K562 (cell line): ENCODE data around the gene LAMB3. TPM values are rescaled to one million over a fixed set of nuclear protein-coding genes. Genes with fewer than 3 reads are reported as not detected.

Experiments
- ARID2 ChIP-seq: fragments of 450-650 bp; IDR thresholded peaks from 2 replicates; pipeline ENCODE4 v1.6.1; 2017; ENCODE audit warnings: antibody characterized with exemption, mild to moderate bottlenecking
- ATF7 ChIP-seq: fragments of 450-650 bp; IDR thresholded peaks from 2 replicates; pipeline ENCODE4 v1.7.1; 2014; ENCODE audit warnings: mild to moderate bottlenecking, moderate library complexity
- CHCHD3 ChIP-seq: fragments of 250-450 bp; sonication (Bioruptor Pico); IDR thresholded peaks from 2 replicates; pipeline ENCODE4 v2.1.2; 2022; ENCODE audit warnings: mild to moderate bottlenecking
- CREM ChIP-seq: IDR thresholded peaks from 2 replicates; pipeline ENCODE4 v1.6.1; 2014; ENCODE audit warnings: antibody characterized with exemption, low read depth
- CTBP1 ChIP-seq: fragments of 450-650 bp; IDR thresholded peaks from 2 replicates; pipeline ENCODE4 v1.6.1; 2016; ENCODE audit warnings: borderline replicate concordance
- ELF4 ChIP-seq: fragments of 450-650 bp; formaldehyde crosslinking; IDR thresholded peaks from 2 replicates; pipeline ENCODE4 v1.4.0; 2022; ENCODE audit warnings: missing genetic modification characterization
- FOXK2 ChIP-seq, 2 experiments: fragments of 450-650 bp; IDR thresholded peaks in 1 of 2; conservative IDR thresholded peaks in 1 of 2; 2 replicates each; pipeline ENCODE4 v1.6.1; 2016; ENCODE audit warnings: low read depth in 2 of 2, mild to moderate bottlenecking in 1 of 2
- GATA2 ChIP-seq: sonication (generic); formaldehyde crosslinking; IDR thresholded peaks from 2 replicates; pipeline ENCODE4 v1.4.0; 2020; ENCODE audit warnings: mild to moderate bottlenecking, missing genetic modification reagents
- LEF1 ChIP-seq: fragments of 450-650 bp; IDR thresholded peaks from 2 replicates; pipeline ENCODE4 v1.6.1; 2016; ENCODE audit warnings: mild to moderate bottlenecking
- NELFE ChIP-seq: IDR thresholded peaks from 2 replicates; pipeline ENCODE4 v1.6.1; 2011; ENCODE audit warnings: mild to moderate bottlenecking; ENCODE audit not compliant: insufficient read depth, insufficient read length
- SMAD2 ChIP-seq: fragments of 150-350 bp; IDR thresholded peaks from 2 replicates; pipeline ENCODE4 v1.6.1; 2014; ENCODE audit warnings: low read depth, mild to moderate bottlenecking, low read length
- ZBTB49 ChIP-seq: sonication (generic); formaldehyde crosslinking; IDR thresholded peaks from 2 replicates; pipeline ENCODE4 v1.8.0; 2022; ENCODE audit warnings: missing genetic modification reagents, mild to moderate bottlenecking, borderline replicate concordance
- ZNF224 ChIP-seq: sonication (generic); formaldehyde crosslinking; IDR thresholded peaks from 2 replicates; pipeline ENCODE4 v1.8.0; 2022; ENCODE audit warnings: mild to moderate bottlenecking, missing genetic modification reagents
- ZNF274 ChIP-seq: IDR thresholded peaks from 2 replicates; pipeline ENCODE4 v1.6.1; 2011; ENCODE audit warnings: low read depth, mild to moderate bottlenecking, low read length, moderate library complexity, borderline replicate concordance
- ZNF561 ChIP-seq: fragments of 450-650 bp; formaldehyde crosslinking; conservative IDR thresholded peaks from 2 replicates; pipeline ENCODE4 v1.4.0; 2020; ENCODE audit warnings: mild to moderate bottlenecking, moderate library complexity
- polyA plus RNA-seq, 8 experiments: library from polyadenylated mRNA; depleted of rRNA in 4 of 8; stranded (reverse) in 5 of 8; unstranded in 3 of 8; fragments of >200 nt; fragmentation: Nextera tagmentation in 2 of 8; fragmentation: Illumina TruSeq in 1 of 8; extraction: Ambion mirVana in 2 of 8; extraction: Trizol in 1 of 8; gene quantifications; 2 replicates each; pipeline versions ENCODE4 v1.2.1 to v1.2.3, GENCODE V29; 2011 to 2014; ENCODE audit warnings: inconsistent platforms in 1 of 8, missing spikeins in 1 of 8
- total RNA-seq, 7 experiments: library from RNA; depleted of rRNA in 6 of 7; stranded (reverse); fragments of >200 nt in 6 of 7; fragmentation: Illumina TruSeq in 2 of 7; extraction: Trizol in 2 of 7; gene quantifications; 2 replicates each; pipeline versions ENCODE4 v1.2.1 to v1.2.3, GENCODE V29; 2011 to 2021; ENCODE audit warnings: low replicate concordance in 1 of 7
- TF ChIP-seq, protein P1 (sequence below): fragments of 450-650 bp; formaldehyde crosslinking; IDR thresholded peaks from 2 replicates; pipeline ENCODE4 v1.4.0; 2020; ENCODE audit warnings: mild to moderate bottlenecking, moderate library complexity
- TF ChIP-seq, protein P2 (sequence below): fragments of 450-650 bp; IDR thresholded peaks from 2 replicates; pipeline ENCODE4 v1.6.1; 2016; ENCODE audit warnings: missing biosample characterization, missing genetic modification characterization
- TF ChIP-seq, protein P3 (sequence below): fragments of 250-450 bp; sonication (Bioruptor Pico); IDR thresholded peaks from 2 replicates; pipeline ENCODE4 v1.8.0; 2022; ENCODE audit warnings: moderate library complexity, mild to moderate bottlenecking, inconsistent platforms

The LAMB3 gene
- total and polyA plus RNA-seq, 9 of the 15 experiments (the other 6 are each of a cell fraction or from before 2014, with no cell fraction given), result 0.08 to 1.3 (median 0.91) TPM

DNA sequence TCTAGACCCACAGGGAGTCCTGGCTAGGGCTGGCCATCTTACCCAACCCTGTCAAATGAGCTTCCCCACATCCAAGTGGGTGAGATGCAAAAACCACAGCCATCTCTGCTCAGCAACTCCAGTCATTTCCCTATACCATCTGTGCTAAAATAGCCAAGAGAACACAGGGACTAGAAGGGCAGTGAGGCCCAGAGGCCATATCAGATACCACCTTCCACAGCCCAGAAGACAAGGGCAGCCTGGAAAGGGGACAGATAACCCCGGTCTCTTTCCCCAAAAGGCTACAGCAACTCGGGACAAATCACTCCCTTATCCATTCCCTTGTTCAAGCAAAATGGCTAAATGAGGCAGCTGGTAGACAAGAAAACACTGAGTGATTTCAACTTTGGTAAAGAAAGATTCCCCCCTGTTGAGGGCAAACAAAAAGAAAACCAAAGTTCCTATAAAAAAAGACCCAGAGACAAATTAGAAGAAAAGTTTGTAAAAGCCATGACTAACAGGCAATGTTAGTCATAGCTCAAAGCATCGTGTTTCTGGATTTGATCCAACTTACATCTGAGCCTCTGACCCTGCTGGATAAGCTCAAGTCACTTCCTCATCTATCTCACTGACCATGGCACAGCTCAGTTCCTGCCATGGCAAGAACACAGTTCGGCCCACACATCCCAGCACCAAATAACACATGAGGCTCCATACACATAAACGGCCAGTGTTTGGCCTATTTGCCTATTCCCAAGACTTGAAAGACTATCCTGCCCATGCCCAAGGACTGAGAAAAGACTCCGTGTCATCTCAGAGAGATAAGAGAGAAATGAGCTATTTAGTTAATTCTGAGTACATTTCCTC, 3.1 kb downstream of the LAMB3 start (continued):
- TF ChIP-seq, protein P1, sequence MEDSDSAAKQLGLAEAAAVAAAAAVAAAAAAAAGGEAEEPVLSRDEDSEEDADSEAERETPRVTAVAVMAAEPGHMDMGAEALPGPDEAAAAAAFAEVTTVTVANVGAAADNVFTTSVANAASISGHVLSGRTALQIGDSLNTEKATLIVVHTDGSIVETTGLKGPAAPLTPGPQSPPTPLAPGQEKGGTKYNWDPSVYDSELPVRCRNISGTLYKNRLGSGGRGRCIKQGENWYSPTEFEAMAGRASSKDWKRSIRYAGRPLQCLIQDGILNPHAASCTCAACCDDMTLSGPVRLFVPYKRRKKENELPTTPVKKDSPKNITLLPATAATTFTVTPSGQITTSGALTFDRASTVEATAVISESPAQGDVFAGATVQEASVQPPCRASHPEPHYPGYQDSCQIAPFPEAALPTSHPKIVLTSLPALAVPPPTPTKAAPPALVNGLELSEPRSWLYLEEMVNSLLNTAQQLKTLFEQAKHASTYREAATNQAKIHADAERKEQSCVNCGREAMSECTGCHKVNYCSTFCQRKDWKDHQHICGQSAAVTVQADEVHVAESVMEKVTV (CRISPR knock-in tag), result no peak
- TF ChIP-seq CREM, result peak; percentile 54; the same call in 1 of the 2 replicates
- peak; percentile 60; the same call in 1 of the 2 replicates for TF ChIP-seq ELF4
- TF ChIP-seq NELFE, result no peak
- TF ChIP-seq, protein P2, sequence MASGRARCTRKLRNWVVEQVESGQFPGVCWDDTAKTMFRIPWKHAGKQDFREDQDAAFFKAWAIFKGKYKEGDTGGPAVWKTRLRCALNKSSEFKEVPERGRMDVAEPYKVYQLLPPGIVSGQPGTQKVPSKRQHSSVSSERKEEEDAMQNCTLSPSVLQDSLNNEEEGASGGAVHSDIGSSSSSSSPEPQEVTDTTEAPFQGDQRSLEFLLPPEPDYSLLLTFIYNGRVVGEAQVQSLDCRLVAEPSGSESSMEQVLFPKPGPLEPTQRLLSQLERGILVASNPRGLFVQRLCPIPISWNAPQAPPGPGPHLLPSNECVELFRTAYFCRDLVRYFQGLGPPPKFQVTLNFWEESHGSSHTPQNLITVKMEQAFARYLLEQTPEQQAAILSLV (tag), result no peak
- no peak for TF ChIP-seq ZNF274
- no peak for TF ChIP-seq SMAD2
- peak; percentile 68; the same call in 1 of the 2 replicates for TF ChIP-seq LEF1
- TF ChIP-seq FOXK2 (conservative IDR thresholded peaks at IDR 0.05 in 1 of 2, IDR thresholded peaks at IDR 0.05 in 1 of 2; ENCODE audit: low read depth in 2 of 2), result no peak
- 0 out of 2 replicates have a peak, but pooled peaks have one; percentile 25 for TF ChIP-seq GATA2
- no peak for TF ChIP-seq ZNF561 (CRISPR knock-in tag)
- TF ChIP-seq, protein P3, sequence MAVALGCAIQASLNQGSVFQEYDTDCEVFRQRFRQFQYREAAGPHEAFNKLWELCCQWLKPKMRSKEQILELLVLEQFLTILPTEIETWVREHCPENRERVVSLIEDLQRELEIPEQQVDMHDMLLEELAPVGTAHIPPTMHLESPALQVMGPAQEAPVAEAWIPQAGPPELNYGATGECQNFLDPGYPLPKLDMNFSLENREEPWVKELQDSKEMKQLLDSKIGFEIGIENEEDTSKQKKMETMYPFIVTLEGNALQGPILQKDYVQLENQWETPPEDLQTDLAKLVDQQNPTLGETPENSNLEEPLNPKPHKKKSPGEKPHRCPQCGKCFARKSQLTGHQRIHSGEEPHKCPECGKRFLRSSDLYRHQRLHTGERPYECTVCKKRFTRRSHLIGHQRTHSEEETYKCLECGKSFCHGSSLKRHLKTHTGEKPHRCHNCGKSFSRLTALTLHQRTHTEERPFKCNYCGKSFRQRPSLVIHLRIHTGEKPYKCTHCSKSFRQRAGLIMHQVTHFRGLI (CRISPR knock-in tag), result no peak
- no peak for TF ChIP-seq CHCHD3 (CRISPR knock-in tag)
- TF ChIP-seq ATF7, result peak; percentile 34; the same call in 1 of the 2 replicates
- no peak for TF ChIP-seq ZBTB49
- TF ChIP-seq CTBP1, result peak; percentile 57; the same call in 1 of the 2 replicates
- TF ChIP-seq ARID2, result no peak
- no peak for TF ChIP-seq ZNF224 (CRISPR knock-in tag)
